Pulmonary artery endothelial cell (primary cell): Measurements from ENCODE around the gene GANC. TPM values are rescaled to one million over a fixed set of nuclear protein-coding genes. Genes with fewer than 3 reads are reported as not detected.

ENCODE experiments used
- DNase-seq: peaks from one replicate; pipeline ENCODE4 v3.0.0-alpha.2; 2011; ENCODE audit warnings: low read depth, low spot score
- total RNA-seq: library from RNA; depleted of rRNA; stranded (reverse); fragments of >200 nt; gene quantifications from 2 replicates; pipeline ENCODE4 v1.2.3, GENCODE V29; 2014

The GANC gene
- total RNA-seq, 1 donor from 2014 or later = 10.7 TPM

GRCh38 chr15:42378011-42378410 is 105.0 kb downstream of the GANC start:
- DNase-seq = no peak

DNA sequence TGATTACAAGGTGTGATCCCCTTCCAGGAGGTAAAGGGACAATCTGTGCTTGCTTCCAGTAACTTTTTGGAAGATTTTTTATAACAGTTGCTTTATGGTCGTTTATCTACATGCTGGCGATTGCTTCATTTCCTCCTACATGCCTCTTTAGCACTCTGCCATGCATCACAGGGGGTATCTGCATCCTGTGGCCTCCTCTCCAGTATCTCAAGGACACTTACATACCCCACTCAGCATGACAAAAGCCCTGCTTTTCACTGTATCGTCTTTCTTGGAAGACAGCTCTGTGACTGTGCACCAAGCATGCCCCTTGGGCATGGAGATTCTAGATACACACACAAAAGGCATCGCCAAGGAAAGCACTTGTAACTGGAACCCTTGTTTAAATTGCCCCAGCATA is 111.6 kb downstream of the GANC start:
- no peak for DNase-seq

- DNase-seq = peak; percentile 22
Measured at GRCh38 chr15:42385206-42385979, 112.4 kb downstream of the GANC start.

DNA sequence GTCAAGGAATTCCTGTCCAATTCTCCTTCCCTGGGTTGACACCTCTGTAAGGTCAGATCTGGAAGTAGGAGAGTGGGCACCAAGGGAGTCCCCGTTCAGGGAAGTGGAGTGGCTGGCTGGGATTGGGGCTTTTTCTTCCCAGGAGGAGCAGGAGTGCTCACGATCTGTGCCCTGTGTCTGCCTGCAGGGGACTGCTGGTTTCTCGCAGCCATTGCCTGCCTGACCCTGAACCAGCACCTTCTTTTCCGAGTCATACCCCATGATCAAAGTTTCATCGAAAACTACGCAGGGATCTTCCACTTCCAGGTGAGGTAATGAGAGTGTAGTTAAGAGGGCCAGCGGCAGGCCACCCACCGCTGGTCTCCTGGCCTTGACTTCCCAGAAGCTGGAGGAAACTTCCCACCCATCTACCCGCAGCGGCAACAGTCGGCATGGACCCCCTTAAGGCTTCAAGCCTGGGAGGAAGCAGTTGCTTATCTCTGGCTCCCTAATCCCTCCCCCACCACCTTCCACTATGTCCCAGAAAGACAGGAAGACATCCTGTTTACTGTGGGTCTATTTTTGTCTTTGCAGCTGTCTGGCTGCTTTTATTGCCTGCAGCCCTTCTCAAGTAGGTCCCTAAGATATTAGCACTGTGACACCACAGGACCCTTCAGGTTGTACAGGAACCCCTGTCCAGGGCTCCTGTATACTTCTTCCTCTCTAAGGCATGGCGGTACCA is 113.1 kb downstream of the GANC start:
- DNase-seq = no peak

- DNase-seq = no peak
Measured at GRCh38 chr15:42387603-42388002, 114.6 kb downstream of the GANC start.

- no peak for DNase-seq
Measured at GRCh38 chr15:42392309-42393024, 119.5 kb downstream of the GANC start.

DNA sequence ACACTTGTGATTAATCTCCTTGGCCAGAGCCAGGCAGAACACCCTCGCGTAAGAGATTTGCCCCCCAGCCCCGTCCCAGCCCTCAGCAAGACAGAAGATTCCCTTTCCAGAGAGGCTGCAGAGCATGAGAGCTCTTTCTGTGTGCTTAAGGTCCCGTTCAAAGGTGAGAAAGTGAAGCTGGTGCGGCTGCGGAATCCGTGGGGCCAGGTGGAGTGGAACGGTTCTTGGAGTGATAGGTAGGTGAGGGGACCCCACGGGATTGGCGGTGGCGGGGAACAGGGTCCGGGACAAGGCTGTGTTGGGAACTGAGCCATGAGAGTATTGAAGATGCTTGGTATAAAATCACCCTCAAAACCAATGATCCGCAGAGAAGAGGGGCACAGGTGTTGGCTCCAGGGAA is 121.1 kb downstream of the GANC start:
- DNase-seq = no peak

DNA sequence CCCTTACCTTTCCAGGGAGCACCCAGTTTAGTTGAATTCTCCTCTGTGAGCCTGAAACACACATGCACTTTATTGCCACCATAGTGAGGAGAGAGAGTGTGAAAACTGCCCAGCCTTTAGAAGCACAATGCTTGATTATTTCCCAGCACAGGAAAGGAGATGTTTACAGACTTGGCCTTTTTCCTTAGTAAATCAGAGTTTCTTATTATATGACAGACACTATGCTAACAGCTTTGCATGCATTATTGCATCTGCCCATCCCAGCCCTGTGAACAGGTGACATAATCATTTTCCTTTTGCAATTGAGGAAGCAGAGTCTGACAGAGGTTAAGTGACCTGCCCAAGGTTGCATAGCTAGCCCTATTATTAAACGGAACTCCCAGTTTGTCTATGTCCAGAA is 122.8 kb downstream of the GANC start:
- DNase-seq = no peak

DNA sequence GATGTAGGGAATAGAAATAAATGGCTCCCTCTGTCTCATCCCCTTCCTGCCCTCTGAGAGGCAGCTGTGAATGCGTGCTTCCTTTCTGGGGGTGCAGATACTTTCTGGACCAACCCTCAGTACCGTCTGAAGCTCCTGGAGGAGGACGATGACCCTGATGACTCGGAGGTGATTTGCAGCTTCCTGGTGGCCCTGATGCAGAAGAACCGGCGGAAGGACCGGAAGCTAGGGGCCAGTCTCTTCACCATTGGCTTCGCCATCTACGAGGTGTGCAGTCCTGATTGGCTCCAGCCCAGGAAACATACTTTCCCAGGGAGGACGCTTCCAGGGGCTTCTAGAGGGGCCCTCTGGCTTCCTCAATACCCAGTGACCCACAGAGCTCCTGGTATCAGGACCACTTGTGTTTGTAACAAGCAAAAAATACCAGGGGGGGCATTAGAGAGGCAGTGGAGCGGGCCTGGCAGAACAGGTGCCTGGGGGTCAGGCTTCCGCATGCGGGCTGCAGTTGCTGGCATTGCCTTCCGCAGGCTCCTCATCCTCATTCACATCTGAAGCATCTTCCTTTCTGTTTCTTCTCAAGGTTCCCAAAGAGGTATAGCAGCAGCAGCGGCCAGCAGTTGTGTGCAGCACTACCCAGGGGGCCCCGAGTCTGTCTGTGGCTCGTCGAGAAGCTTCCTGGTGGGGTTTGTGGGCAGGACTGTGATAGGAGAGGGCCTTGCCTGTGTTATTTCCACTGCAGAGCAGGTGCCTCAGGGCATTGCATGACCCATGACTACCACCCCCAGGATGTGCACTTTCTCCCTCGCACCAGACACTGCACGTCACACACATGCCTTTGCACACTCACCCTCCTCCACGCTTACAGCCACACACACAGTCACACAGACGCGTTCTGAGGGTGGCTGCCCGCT is 128.8 kb downstream of the GANC start:
- DNase-seq = no peak

DNA sequence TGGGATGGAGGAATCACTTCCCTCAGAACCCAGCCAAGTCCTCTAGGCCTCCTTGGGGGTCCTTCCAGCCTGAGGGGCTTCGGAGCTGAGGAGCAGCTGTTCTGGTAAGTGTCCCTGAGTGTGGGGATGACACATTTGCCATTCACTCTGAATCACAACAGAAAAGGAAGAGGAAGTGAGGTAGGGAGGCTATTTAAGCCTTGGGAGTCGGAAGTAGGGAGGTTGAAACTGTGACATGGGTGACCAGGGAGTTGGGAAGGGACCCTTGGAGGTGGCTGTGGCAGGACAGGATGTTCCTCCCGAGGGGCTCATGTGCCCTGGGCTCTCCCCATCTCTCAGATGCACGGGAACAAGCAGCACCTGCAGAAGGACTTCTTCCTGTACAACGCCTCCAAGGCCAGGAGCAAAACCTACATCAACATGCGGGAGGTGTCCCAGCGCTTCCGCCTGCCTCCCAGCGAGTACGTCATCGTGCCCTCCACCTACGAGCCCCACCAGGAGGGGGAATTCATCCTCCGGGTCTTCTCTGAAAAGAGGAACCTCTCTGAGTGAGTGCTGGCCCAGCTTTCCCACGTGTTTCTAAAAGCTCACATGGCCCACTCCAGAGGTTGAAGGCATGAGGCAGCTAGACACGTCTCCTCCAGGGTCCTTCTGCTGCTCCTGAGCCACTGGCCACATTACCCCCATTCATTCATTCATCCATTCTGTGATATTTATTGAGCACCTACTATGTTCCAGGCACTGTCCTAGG is 129.6 kb downstream of the GANC start:
- DNase-seq = no peak

GRCh38 chr15:42403389-42403788 is 130.4 kb downstream of the GANC start:
- no peak for DNase-seq

- no peak for DNase-seq
Measured at GRCh38 chr15:42404461-42405235, 131.6 kb downstream of the GANC start.

GRCh38 chr15:42405863-42406482 is 133.0 kb downstream of the GANC start:
- DNase-seq = no peak

Other genes with a start within 250 kb of the GANC start
- not detected in 2 replicates for gene PLA2G4D, start 178.6 kb upstream of the GANC start, total RNA-seq
- gene PLA2G4F, start 116.6 kb upstream of the GANC start, total RNA-seq = not detected in 2 replicates
- gene VPS39, start 64.9 kb upstream of the GANC start, total RNA-seq = 32.2 and 35.1 TPM in 2 replicates
- 42.1 and 47.1 TPM in 2 replicates for gene TMEM87A, start 232 bp downstream of the GANC start, total RNA-seq
- gene CAPN3, start 86.3 kb downstream of the GANC start, total RNA-seq = 0.21 and 0.26 TPM in 2 replicates
- gene ZNF106, start 217.9 kb downstream of the GANC start, total RNA-seq = 57.2 and 78.2 TPM in 2 replicates
- gene SNAP23, start 222.4 kb downstream of the GANC start, total RNA-seq = 205 and 245 TPM in 2 replicates